KOPT-K1 (cell line): Measurements from ENCODE around the gene ATXN7L1.

Source experiments
- H3K27ac ChIP-seq: fragments of 200-600 bp; sonication (generic); 2 replicates; pipeline ENCODE4 v1.5.1; 2016; ENCODE audit warnings: antibody characterized with exemption, mild to moderate bottlenecking, low read depth, low read length; ENCODE audit not compliant: poor library complexity, severe bottlenecking
- H3K36me3 ChIP-seq: fragments of 200-600 bp; sonication (generic); 2 replicates; pipeline ENCODE4 v1.5.1; 2017; ENCODE audit warnings: antibody characterized with exemption, mild to moderate bottlenecking, low read length, moderate library complexity; ENCODE audit not compliant: insufficient read depth
- H3K9me3 ChIP-seq: fragments of 200-600 bp; sonication (generic); 2 replicates; pipeline ENCODE4 v1.5.1; 2017; ENCODE audit warnings: antibody characterized with exemption, low read length, mild to moderate bottlenecking; ENCODE audit not compliant: insufficient read depth, poor library complexity, severe bottlenecking

Gene ATXN7L1

DNA sequence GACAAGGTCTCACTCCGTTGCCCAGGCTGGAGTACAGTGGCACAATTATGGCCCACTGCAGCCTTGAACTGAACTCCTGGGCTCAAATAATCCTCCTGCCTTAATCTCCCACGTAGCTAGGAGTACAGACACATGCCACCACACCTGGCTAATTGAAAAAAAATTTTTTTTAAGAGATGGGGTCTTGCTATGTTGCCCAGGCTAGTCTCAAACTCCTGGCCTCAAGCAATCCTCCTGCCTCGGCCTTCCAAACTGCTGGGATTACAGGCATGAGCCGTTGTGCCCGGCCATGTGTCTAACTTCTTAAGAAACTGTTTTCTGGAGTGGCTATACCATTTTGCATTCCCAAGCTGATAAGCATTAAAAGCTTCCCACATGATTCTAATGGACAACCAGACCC is 285.6 kb downstream of the ATXN7L1 start:
- H3K36me3 ChIP-seq: no peaks in the 10 kb centered on the region
- no peaks in the 10 kb centered on the region for H3K9me3 ChIP-seq
- H3K27ac ChIP-seq: no peak overlapping the region

DNA sequence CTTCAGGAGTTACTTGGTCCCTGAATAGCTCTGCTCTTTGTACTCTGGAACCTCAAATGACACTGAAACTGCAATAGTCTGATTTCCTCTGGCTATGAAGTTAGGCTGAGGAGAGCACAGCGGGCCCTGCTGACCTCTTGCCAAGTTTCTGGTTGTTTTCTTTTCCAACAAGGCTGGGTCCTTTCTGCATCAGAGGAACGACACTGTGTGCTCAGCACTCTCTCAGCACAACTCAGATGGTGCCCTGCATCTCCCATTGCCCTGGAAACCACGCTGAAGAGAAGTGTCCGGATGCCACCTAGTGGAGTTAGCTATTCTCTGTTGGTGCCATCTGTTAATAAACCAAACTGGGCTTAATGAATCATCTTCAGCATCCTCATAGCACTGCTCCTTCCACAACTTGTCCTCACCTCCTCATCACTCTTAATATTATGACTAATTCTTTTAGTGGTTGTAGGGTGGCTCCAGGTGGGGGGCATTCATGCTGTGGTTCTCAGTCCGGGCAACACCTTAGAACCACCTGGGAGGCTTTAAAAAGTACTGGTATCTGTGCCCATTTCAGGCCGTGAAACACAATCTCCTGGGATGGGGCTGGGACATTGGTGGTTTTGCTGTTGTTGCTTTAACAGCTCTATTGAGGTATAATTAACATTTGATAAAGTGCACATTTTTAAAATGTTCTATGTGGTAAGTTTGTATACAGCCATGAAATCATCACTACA is 286.9 kb downstream of the ATXN7L1 start:
- Histone ChIP-seq H3K27ac (no peak overlapping the region), H3K9me3 (peaks cover 4% of the 10 kb centered on the region), H3K36me3 (no peaks in the 10 kb centered on the region)

DNA sequence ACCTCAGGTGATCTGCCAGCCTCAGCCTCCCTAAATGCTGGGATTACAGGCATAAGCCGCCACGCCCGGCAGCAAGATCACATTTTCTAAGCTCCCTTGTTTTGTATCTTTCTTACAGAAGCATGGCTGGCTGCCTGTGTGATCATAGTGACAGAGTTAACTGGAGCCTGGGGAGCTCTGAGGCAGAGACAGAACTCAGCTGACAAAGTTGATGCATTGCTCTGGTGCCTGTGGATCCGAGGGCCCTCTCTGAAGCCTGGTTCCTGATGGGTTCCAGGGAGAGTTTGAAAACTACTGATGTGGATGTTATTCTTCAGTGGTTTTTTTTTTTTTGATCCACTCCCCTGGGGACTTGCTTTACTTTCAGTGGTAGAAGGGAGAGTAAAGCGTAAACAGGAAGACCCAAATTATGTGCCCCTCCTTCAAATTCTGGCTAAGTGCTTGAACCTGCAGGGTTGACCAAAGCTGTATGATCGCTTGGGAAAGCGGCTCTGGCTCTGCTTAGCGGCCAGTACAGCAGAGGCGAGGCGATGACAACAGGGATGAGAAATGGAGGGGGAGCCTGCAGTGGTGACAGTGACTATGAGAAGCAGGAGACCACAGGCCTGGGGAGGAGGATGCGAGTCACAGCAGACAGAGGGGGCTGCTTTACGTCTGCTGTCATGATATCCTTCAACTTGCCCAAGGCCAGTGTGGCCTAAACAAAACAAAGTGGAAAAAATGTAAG is 288.3 kb downstream of the ATXN7L1 start:
- no peak overlapping the region for H3K27ac ChIP-seq
- no peaks in the 10 kb centered on the region for H3K36me3 ChIP-seq
- H3K9me3 ChIP-seq: peaks cover 13% of the 10 kb centered on the region

DNA sequence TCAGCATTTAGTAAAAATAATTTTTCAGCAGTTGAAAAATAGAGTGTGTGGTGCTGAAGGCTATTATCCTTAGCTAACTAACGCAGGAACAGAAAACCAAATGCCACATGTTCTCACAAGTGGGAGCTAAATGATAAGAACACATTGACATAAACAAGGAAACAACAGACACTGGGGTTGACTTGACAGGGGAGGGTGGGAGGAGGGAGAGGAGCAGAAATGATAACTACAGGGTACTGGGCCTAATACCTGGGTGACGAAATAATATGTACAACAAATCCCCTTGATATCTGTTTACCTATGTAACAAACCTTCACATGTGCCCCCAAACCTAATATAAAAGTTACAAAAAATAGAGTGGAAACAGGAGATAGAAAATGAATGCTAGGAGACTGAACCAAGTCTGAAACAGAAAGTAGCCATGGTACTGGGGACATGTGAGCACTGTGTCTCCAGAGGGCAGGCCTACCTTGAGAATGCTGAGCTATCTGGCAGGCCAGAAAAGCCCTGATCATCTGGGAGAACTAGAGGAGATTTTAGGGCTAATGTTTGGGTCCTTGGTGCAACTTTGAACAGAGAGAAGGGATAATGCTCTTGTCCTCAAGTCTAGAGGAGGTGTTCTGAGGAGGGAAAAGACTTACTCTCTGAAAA is 290.4 kb downstream of the ATXN7L1 start:
- Histone ChIP-seq H3K9me3 (peaks cover 22% of the 10 kb centered on the region), H3K36me3 (no peaks in the 10 kb centered on the region), H3K27ac (no peak overlapping the region)

DNA sequence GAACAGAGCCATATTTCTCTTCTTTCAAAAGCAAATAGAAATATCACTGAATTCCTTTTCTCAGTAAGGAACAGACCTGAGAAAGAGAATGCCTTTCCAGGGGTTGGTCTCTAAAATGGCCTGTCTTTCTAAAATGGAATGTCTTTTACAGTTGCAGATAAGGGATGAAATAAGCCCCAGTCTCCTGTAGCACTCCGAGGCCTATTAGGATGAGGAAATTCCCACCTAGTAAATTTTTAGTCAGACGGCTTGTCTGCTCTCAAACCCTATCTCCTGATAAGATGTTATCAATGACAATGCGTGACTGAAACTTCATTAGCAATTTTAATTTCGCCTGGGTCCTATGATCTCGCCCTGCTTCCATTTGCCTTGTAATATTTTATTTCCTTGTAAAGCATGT is 292.2 kb downstream of the ATXN7L1 start:
- no peak overlapping the region for H3K27ac ChIP-seq
- peaks cover 22% of the 10 kb centered on the region for H3K9me3 ChIP-seq
- no peaks in the 10 kb centered on the region for H3K36me3 ChIP-seq

DNA sequence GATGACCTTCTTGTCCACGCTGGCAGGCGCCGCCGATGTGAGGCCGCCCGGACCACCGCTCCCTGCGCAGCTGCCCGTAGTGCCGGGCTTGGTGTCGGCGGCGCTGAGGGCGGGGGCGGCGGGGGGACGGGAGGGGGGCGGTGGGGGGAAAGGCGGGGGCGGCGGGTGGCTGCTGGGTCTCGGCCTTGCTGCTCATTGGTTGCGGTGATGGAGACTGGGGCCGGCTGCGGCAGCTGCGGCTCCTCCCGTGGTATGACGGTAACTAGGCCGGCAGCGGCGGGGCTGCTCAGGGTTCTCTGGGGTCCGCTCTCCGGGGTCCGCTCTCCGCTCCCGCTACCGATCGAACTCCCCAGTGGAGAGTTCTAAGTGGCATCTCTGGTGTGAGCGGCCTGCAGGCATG is 293.3 kb downstream of the ATXN7L1 start:
- H3K36me3 ChIP-seq: no peaks in the 10 kb centered on the region
- no peak overlapping the region for H3K27ac ChIP-seq
- peaks cover 22% of the 10 kb centered on the region for H3K9me3 ChIP-seq

DNA sequence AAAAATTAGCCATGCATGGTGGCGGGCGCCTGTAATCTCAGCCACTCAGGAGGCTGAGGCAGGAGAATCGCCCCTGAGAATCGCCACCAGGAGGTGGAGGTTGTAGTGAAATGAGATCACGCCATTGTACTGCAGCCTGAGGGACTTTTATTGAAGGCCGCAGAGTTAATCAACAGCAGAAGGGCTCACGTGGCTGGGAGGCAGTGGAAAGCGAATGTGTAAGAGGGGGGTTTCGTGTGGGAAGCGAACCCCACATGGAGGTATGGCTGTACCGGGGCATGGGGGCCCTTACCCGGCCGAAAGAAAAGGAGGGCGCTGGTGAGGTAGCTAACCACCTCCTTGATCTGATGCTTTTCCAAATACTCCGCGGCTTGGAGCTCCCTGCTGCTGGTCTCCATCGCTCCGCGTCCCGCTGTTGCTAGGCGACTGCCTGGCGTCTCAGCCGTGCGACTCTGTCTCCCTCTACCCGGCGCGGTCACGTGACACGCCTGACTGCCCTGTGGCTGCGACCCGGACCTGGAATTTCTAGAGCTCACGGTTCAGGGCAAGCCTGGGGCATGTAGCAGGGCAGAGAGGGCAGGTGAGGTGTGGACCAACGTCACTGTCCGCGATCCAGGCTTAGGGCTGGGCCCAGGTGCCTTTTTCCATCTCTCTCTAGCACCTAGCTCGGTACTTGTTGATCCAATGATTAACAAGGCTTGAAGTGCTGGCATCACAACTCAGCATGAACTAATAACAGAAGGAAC is 295.2 kb downstream of the ATXN7L1 start, which contains the start of gene EFCAB10:
Gene EFCAB10, minus strand, starts transcription at position 428 of the 746 bp plus-strand sequence. Its CDS starts 30 bp downstream, at position 398.
- peaks cover 22% of the 10 kb centered on the region for H3K9me3 ChIP-seq
- no peak within 1 kb of the TSS for H3K27ac ChIP-seq
- no peaks in the 10 kb centered on the region for H3K36me3 ChIP-seq

DNA sequence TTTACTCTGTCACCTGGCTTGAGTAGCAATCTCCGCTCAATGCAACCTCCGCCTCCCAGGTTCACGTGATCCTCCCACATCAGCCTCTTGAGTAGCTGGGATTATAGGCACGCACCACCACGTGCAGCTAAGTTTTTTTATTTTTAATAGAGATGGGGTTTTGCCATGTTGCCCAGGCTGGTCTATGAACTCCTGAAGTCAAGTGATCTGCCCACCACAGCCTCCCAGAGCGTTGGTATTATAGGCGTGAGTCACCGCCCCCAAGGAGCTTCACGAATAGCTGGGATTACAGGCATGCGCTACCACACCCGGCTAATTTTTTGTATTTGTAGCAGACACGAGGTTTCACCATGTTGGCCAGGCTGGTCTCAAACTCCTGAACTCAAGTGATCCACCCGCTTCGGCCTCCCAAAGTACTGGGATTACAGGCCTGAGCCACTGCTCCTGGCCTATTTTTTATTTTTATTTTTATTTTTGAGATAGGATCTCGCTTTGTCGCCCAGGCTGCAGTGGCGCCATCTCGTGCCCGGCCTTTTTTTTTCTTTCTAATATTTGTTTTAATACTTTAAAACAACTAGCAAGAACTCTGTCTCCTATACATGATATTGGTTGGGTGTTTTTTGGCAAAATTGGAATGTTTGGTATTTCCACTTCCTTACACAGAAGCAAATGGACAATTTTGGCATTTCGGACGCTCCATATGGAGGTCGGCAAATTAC is 296.2 kb downstream of the ATXN7L1 start:
- H3K27ac ChIP-seq: no peak overlapping the region

DNA sequence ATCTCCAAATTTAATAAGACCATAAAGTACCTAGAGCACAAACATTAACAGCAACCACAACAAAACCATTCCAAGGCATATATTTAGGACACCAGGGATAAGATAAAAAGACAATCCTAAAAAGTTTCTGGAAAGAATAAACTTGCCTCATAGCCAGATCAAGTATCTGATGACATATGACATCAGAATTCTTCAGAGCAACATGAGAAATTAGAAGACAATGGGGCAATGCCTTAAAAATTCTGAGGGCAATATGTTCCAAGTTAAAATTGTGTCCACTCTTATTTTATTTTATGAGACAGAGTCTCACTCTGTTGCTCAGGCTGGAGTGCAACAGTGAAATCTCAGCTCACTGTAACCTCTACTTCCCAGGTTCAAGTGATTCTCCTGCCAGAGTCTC is 297.9 kb downstream of the ATXN7L1 start:
- H3K36me3 ChIP-seq: no peaks in the 10 kb centered on the region
- peaks cover 8% of the 10 kb centered on the region for H3K9me3 ChIP-seq
- no peak overlapping the region for H3K27ac ChIP-seq

More for the DNA sequence above, 296.2 kb downstream of the ATXN7L1 start:
- H3K36me3 ChIP-seq: no peaks in the 10 kb centered on the region
- peaks cover 22% of the 10 kb centered on the region for H3K9me3 ChIP-seq

DNA sequence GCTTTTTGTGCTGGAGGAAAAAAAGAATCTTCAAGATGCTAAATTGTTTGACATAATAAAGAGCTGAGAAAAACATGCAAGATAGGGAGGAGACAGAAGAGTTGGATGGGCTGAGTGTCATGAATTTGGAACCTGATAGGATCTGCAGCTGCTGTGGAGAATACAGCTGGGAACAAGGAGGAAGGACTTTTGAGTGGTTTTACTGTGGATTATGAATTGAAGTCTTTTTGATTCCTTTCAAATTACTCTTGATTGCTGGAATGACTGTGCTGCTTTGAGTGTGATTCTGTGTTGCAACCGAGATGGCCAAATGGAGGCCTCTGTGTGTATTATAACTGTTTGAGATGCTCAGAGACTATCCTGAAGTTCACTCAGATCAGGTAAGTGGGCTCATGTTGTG is 299.1 kb downstream of the ATXN7L1 start:
- H3K36me3 ChIP-seq: no peaks in the 10 kb centered on the region
- no peak overlapping the region for H3K27ac ChIP-seq
- peaks cover 1% of the 10 kb centered on the region for H3K9me3 ChIP-seq

DNA sequence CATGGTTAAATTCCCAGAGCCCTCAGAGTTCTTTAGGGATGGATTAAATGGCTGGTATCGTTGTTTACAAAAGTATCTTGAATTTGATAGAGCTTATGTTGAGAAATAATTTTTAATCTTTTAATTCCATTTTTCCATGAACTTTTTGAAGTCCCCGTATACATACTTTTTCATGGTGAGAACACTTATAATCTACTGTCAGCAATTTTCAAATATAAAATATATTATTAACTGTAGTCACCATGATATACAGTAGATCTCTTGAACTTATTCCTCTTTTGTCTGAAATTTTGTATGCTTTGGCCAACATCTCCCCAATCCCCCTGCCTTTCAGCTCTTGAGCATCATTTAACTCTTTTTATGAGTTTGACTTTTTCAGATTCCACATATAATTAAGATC is 304.5 kb downstream of the ATXN7L1 start:
- no peak overlapping the region for H3K27ac ChIP-seq
- H3K9me3 ChIP-seq: no peaks in the 10 kb centered on the region
- peaks cover 29% of the 10 kb centered on the region for H3K36me3 ChIP-seq

DNA sequence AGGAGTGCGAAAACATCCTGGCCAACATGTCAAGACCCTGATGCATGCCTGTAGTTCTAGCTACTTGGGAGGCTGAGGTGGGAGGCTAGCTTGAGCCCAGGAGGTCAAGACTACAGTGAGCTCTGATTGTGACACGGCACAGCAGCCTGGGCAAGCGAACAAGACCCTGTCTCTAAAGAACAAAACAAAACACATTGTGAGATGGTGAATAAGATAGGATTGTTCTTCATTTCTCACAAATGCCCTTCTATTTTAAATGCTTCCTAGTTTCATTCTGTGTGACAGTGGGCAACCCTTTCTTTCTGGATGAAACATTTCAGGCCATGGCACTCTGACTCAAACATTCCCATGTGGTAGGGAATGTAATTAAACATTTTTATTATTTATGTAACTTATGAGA is 308.6 kb downstream of the ATXN7L1 start:
- peaks cover 70% of the 10 kb centered on the region for H3K36me3 ChIP-seq
- H3K9me3 ChIP-seq: no peaks in the 10 kb centered on the region
- H3K27ac ChIP-seq: no peak overlapping the region

DNA sequence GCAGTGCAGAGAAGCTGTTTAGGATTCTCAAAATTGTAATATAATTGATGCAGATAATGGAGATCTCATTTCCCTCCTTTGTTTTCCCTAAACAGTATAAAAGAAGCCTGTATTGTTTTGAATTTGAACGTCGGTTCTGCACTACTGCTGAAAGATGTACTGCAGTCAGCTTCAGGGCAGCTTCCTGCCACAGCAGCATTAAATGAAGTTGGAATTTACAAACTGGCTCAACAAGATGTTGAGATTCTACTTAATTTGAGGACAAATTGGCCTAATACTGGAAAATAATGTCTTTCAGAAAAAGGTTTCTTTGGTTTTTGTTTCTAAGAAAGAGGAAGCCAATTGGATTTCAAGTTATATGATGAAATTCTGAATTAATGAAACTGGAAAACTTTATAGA is 309.4 kb downstream of the ATXN7L1 start:
- H3K9me3 ChIP-seq: no peaks in the 10 kb centered on the region
- H3K36me3 ChIP-seq: peaks cover 78% of the 10 kb centered on the region
- no peak overlapping the region for H3K27ac ChIP-seq

DNA sequence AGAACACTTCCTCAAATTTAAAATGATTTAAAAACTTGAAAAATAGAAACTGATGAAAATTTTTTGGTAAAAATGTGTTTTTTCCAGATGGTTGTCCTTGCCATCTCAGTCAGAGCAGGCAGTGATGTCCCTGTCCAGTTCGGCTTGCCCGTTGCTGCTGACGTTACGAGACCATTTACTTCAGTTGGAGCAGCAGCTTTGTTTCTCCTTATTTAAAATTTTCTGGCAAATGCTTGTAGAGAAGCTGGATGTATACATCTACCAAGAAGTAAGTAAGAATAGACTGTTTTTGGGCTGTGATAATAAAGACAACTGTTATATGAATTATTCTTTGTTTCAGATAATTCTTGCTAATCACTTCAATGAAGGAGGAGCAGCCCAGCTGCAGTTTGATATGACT is 311.2 kb downstream of the ATXN7L1 start:
- Histone ChIP-seq H3K36me3 (peaks cover 95% of the 10 kb centered on the region), H3K27ac (no peak overlapping the region), H3K9me3 (no peaks in the 10 kb centered on the region)
